Stimulated activated naive CD4-positive, alpha-beta T cell (primary cell): ENCODE data around the gene ARHGEF28.

ENCODE experiments used
- DNase-seq, 6 experiments: peaks; one replicate each; lab custom pipeline; 2025; lab: John Stamatoyannopoulos, UW

The ARHGEF28 gene

GRCh38 chr5:73938938-73939320, 312.9 kb downstream of the ARHGEF28 start:
- no peak for DNase-seq

GRCh38 chr5:73939557-73939956, 313.6 kb downstream of the ARHGEF28 start:
- DNase-seq, result no peak

DNA sequence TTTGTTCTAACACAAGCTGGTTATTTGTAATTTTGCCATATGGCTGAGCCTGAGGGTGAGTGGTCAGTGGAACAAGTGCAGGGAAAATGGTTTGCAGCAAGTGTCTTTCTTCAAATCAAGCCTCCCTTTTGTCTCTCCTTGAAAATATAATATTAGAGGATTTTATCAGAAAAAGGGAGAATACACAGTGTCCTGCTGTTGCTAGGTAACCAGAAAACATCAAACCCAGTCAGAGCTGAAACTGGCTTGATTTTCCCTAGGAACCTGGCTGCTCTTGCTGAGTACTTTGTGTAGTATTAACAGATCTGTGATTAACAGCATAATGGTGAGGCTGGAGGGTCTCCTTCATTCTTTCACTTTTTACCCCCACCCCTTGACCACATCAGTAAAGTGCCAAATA, 314.0 kb downstream of the ARHGEF28 start:
- no peak for DNase-seq

DNA sequence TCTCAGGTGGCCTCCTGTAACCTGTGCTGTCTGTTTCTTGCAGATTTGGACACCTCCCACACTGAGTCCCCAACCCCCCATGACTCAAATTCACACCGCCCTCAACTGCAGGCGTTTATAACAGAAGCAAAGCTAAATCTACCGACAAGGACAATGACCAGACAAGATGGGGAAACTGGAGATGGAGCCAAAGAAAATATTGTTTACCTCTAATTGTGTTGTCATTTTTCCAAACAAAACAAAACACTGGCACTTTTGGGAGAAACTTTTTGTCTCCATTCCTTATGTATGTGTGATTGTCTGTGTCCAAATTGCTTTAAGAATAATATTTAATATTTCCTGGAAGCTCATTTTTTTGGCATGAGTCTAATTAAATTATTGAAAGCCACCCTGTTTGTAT, 314.8 kb downstream of the ARHGEF28 start:
- no peak for DNase-seq

DNA sequence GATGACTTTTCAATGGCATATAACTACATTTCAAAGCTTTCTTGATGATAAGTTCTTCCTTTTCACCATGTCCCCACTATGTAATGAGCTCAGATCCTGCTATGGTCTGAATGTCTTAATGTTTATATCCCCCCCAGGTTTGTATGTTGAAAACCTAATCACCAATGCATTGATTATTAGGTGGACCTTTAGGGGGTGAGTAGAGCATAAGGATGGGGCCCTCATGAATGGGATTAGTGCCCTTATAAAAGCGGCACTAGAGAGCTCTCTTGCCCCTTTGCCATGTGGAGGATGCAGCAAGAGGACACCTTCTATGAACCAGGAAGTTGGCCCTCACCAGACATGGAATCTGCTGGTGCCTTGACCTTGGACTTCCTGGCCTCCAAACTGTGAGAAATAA, 316.8 kb downstream of the ARHGEF28 start:
- no peak for DNase-seq

- DNase-seq, result no peak
Measured at GRCh38 chr5:73943397-73943796, 317.4 kb downstream of the ARHGEF28 start.

- no peak for DNase-seq
Measured at GRCh38 chr5:73944581-73944980, 318.6 kb downstream of the ARHGEF28 start.

- no peak for DNase-seq
Measured at GRCh38 chr5:73945505-73945904, 319.5 kb downstream of the ARHGEF28 start.

- DNase-seq, result no peak
Measured at GRCh38 chr5:73946278-73946677, 320.3 kb downstream of the ARHGEF28 start.

DNA sequence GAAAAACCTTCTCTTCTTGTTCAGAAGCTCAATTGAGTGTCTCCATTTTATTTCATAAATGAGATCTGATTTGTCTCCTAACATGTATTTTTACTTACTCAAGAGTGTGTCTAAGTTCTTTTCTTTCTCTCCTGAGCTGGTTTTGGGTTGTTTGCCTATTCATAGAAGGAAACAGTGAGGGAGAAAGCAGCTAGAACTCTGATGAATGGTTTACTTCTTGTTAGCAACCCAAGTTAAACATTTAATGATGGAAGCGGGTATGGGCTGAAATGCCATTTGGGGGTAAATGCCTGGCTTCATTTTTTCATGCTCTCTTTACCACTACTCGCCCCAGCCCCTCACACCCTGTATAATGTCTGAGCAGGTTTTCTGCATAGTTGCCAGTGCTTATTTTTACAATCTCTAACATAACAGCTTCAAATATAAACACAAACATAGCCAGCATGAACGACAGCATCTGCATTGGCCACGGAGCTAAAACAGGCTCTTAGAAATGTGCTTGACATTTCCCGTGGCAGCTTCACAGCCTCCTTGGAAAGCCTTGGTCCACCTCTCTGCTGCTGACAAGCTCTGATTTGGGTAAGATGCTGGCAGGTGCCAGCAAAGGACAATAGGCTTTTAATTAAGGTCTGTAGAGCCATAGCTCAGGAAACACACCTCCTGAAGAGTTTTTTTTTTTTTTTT, 321.1 kb downstream of the ARHGEF28 start:
- DNase-seq, result no peak

DNA sequence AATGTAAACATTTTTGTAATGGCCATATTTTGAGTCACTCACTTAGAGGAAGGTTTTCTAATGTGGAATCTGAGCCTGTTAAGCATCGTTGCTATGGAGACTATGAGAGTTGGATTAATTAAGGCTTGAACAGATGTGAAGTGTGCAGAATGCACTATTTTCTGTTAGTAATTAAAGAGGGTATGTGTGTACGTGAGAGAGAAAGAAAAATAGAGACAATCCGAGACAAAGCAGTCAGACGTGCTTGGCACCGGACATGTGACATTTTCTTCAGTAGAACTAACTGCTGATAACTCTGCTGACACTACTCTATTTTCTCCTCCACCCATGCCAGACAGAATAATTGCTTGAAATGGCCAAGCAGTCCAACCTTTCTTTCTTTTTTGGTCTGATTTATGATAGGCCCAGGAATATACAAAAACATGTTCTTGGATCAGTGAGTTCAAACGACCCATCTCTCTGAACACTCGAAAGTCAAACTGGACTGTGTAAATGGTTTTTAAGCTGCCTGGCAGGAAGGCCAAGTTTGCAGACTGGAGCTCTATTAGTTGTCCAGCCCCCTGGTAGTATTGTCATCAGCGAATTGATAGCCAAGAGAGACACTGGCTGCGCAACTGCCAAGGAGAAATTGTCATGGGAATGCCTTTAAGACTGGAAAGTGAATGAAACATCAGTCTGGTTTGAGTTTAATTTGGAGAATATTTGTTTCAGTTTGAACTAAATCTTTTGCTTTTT, 322.1 kb downstream of the ARHGEF28 start:
- no peak for DNase-seq

DNA sequence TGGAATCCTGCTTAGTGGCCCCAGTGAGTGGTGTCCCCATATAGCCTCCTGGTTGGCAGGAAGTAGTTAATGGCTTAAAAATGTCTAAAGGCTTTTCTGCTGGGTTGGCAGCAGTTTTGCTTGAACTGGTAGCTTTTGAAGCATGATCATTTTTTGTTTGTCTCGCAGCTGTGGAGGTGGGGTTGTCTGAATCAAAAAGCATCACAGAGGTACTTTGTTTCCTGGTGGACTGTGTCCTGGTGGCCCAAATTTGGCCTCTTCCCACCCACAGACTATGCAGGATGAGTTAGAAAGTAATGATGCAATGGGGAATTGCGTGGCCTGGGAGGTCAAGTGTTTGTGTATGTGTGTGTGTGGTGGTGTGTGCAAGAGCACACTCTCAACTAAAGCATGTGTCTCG, 322.7 kb downstream of the ARHGEF28 start:
- no peak for DNase-seq

DNA sequence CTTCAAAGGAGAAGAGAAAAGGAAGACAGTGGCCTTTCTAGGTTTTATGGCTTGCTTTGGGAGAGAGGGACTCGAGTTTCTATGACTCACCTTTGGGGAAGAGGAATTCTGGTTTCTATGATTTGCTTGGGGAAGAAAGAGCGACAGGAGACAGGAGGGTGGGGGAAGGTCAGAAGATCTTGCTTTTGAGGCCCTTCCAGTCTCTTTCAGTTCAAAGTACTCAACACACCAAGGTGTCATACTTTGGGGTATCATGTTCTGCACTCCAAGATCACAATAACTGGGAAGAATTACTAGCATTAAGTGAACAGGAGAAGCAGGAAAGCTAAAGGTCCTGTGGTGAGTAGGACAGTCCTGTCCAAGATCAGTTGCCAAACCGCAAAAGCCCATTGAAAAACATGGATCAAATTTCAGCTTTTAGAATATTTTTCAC, 324.5 kb downstream of the ARHGEF28 start:
- DNase-seq, result no peak

GRCh38 chr5:73950912-73951430, 325.0 kb downstream of the ARHGEF28 start:
- no peak for DNase-seq

GRCh38 chr5:73952872-73953271, 326.9 kb downstream of the ARHGEF28 start:
- no peak for DNase-seq

DNA sequence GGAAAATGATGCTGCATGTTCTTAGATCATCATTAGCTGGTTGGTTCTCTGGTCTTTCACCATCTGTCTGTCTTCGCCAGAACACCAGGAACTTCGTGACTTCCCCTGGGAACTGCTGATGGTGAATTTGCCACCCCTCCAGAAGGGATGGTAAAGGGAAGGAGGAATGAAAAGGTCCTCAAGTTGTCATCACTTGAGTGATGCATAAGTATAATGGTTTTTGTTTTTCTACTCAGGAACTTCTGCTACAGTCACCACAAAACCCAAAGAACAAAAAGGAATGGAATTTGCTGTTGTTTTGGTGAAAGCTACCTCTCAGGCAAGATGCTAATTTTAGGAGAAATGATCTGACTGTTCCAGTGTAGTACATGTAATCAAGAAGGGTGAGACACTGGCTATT, 328.4 kb downstream of the ARHGEF28 start:
- DNase-seq, result no peak

DNA sequence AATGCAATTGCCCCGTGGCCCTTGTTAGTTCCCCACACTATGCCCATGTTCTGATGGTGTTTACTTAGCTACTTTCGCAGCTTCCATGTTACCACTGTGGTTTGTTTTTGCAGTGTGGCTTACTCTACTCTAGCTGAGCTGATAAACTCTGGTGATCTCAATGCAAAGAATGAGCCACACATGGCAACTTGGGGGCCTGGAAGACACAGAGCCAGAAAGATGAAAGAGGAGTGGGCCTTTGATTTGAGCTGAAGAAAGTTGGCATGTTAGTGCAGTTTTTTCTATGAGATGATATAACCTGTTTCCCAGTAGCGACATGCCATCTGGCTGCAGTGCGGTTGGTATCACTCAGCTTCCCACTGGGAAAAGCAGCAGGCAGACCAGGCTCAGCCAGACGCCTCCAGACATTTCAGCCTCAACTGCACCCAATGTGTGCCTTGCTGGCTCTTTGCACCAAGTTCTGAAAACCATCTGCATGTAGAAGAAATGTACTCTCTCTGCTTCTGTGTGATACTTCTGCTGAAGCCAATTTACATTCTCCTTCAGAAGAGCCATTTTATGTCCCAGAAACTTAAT, 329.4 kb downstream of the ARHGEF28 start:
- no peak for DNase-seq

DNA sequence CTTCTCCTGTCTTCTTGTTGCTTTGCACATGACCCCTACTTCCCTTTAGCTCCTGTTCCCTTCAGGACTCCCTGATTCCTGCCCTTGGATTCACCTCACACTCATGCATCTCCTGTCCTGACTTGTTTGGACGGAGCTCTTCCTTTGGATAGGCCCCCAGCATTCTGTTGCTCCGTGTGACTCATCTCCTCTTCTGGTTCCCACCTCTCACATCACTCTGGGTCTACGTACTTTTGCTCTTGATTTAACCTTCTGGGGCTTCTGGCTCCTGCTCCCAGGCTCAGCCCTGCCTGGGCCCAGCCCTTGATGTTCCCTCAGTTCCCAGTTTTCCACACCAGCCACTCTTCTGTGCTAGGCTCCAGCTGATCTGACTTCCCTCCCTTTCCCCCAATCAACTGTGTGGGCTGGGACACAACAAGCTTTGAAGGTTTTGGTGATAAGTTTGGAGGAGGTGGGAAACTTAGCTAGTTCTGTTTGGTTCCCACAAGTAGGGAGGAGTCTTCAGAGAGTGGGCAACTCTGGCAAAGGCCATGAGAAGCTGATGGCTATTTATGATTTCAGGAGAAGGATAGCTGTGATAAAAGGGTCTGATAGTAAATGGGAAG, 331.5 kb downstream of the ARHGEF28 start:
- no peak for DNase-seq

GRCh38 chr5:73958037-73958436, 332.0 kb downstream of the ARHGEF28 start:
- no peak for DNase-seq

DNA sequence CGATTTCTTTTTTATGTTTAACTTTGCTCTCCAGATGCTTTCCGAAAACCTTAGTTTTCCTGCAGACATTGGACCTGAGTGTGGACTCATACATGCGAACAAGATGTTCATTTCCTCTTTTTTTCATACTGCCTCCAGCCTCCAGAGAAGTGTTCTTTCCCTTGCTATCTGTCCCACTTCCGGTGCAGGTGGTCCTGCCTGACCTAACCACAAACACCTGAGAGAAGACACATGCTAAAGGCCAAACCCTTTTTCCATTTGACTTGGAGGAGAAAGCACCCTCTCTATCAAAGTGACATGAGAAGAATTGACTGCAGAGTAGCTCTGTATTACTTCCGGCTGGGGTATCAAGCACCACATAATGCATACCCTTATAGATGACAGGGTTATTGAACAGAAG, 334.0 kb downstream of the ARHGEF28 start:
- DNase-seq, result no peak

GRCh38 chr5:73960426-73960825, 334.4 kb downstream of the ARHGEF28 start:
- no peak for DNase-seq

GRCh38 chr5:73962801-73963425, 336.9 kb downstream of the ARHGEF28 start:
- no peak for DNase-seq
